K562 (cell line): ENCODE data around the gene TMPRSS9. TPM values are rescaled to one million over a fixed set of nuclear protein-coding genes. Genes with fewer than 3 reads are reported as not detected.

Source experiments
- ADNP ChIP-seq: fragments of 200-800 bp; sonication (Bioruptor generic); IDR thresholded peaks from 2 replicates; pipeline ENCODE4 v1.6.1; 2016; ENCODE audit warnings: missing genetic modification characterization, missing compliant biosample characterization
- EP300 ChIP-seq: IDR thresholded peaks from 2 replicates; pipeline ENCODE4 v1.6.1; 2012; ENCODE audit warnings: low read length, improper control_type of control experiment
- HES1 ChIP-seq: fragments of 450-650 bp; IDR thresholded peaks from 2 replicates; pipeline ENCODE4 v1.6.1; 2016; ENCODE audit warnings: low read depth, mild to moderate bottlenecking, moderate library complexity
- MEF2D ChIP-seq: conservative IDR thresholded peaks from 2 replicates; pipeline ENCODE4 v1.6.1; 2016; ENCODE audit warnings: low read depth, missing genetic modification characterization, missing compliant biosample characterization
- MYBL2 ChIP-seq, 2 experiments: fragments of 450-650 bp in 1 of 2; sonication (generic) in 1 of 2; formaldehyde crosslinking in 1 of 2; IDR thresholded peaks; 2 replicates each; pipeline versions ENCODE4 v1.6.1 to v1.8.1; 2017 to 2022; ENCODE audit warnings: borderline replicate concordance in 1 of 2, inconsistent platforms in 1 of 2, low read depth in 1 of 2, mild to moderate bottlenecking in 1 of 2, missing genetic modification reagents in 1 of 2, moderate library complexity in 1 of 2
- NELFE ChIP-seq: IDR thresholded peaks from 2 replicates; pipeline ENCODE4 v1.6.1; 2011; ENCODE audit warnings: mild to moderate bottlenecking; ENCODE audit not compliant: insufficient read depth, insufficient read length
- NFRKB ChIP-seq: fragments of 450-650 bp; IDR thresholded peaks from 2 replicates; pipeline ENCODE4 v1.6.1; 2016; ENCODE audit warnings: low read depth
- UBTF ChIP-seq, 2 experiments: IDR thresholded peaks; 2 replicates each; pipeline ENCODE4 v1.6.1; 2012; ENCODE audit warnings: improper control_type of control experiment in 2 of 2, low read depth in 2 of 2, low read length in 2 of 2, borderline replicate concordance in 1 of 2
- ZKSCAN8 ChIP-seq: fragments of 200-800 bp; sonication (Bioruptor generic); IDR thresholded peaks from 2 replicates; pipeline ENCODE4 v1.6.1; 2016; ENCODE audit warnings: missing genetic modification characterization, missing compliant biosample characterization
- ZNF384 ChIP-seq: IDR thresholded peaks from 2 replicates; pipeline ENCODE4 v1.6.1; 2012; ENCODE audit warnings: low read depth, low read length, improper control_type of control experiment
- polyA plus RNA-seq, 8 experiments: library from polyadenylated mRNA; depleted of rRNA in 4 of 8; stranded (reverse) in 5 of 8; unstranded in 3 of 8; fragments of >200 nt; fragmentation: Nextera tagmentation in 2 of 8; fragmentation: Illumina TruSeq in 1 of 8; extraction: Ambion mirVana in 2 of 8; extraction: Trizol in 1 of 8; gene quantifications; 2 replicates each; pipeline versions ENCODE4 v1.2.1 to v1.2.3, GENCODE V29; 2011 to 2014; ENCODE audit warnings: inconsistent platforms in 1 of 8, missing spikeins in 1 of 8
- total RNA-seq, 7 experiments: library from RNA; depleted of rRNA in 6 of 7; stranded (reverse); fragments of >200 nt in 6 of 7; fragmentation: Illumina TruSeq in 2 of 7; extraction: Trizol in 2 of 7; gene quantifications; 2 replicates each; pipeline versions ENCODE4 v1.2.1 to v1.2.3, GENCODE V29; 2011 to 2021; ENCODE audit warnings: low replicate concordance in 1 of 7
- TF ChIP-seq, protein P1 (sequence below): sonication (generic); formaldehyde crosslinking; IDR thresholded peaks from 2 replicates; pipeline ENCODE4 v1.8.0; 2022; ENCODE audit warnings: mild to moderate bottlenecking, missing genetic modification reagents, borderline replicate concordance
- TF ChIP-seq, protein P2 (sequence below): fragments of 150-350 bp; conservative IDR thresholded peaks from 2 replicates; pipeline ENCODE4 v1.6.1; 2014; ENCODE audit warnings: low read length

Gene TMPRSS9
- total and polyA plus RNA-seq, 9 of the 15 experiments (the other 6 are each of a cell fraction or from before 2014, with no cell fraction given), result 0.01 to 0.03 TPM; not detected in 7

- 0 out of 4 replicates have a peak, but pooled peaks of 1 of the 2 experiments have one; percentile 45 for TF ChIP-seq UBTF (IDR thresholded peaks at IDR 0.05; ENCODE audit: borderline replicate concordance in 1 of 2, low read depth in 2 of 2, low read length in 2 of 2)
- TF ChIP-seq ZKSCAN8 (CRISPR knock-in tag), result no peak
- TF ChIP-seq MYBL2 (IDR thresholded peaks at IDR 0.05; ENCODE audit: low read depth), result no peak
- TF ChIP-seq MYBL2 (CRISPR knock-in tag; IDR thresholded peaks at IDR 0.05; ENCODE audit: borderline replicate concordance), result no peak
- TF ChIP-seq, protein P1, sequence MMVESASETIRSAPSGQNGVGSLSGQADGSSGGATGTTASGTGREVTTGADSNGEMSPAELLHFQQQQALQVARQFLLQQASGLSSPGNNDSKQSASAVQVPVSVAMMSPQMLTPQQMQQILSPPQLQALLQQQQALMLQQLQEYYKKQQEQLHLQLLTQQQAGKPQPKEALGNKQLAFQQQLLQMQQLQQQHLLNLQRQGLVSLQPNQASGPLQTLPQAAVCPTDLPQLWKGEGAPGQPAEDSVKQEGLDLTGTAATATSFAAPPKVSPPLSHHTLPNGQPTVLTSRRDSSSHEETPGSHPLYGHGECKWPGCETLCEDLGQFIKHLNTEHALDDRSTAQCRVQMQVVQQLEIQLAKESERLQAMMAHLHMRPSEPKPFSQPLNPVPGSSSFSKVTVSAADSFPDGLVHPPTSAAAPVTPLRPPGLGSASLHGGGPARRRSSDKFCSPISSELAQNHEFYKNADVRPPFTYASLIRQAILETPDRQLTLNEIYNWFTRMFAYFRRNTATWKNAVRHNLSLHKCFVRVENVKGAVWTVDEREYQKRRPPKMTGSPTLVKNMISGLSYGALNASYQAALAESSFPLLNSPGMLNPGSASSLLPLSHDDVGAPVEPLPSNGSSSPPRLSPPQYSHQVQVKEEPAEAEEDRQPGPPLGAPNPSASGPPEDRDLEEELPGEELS (CRISPR knock-in tag), result no peak
- TF ChIP-seq, protein P2, sequence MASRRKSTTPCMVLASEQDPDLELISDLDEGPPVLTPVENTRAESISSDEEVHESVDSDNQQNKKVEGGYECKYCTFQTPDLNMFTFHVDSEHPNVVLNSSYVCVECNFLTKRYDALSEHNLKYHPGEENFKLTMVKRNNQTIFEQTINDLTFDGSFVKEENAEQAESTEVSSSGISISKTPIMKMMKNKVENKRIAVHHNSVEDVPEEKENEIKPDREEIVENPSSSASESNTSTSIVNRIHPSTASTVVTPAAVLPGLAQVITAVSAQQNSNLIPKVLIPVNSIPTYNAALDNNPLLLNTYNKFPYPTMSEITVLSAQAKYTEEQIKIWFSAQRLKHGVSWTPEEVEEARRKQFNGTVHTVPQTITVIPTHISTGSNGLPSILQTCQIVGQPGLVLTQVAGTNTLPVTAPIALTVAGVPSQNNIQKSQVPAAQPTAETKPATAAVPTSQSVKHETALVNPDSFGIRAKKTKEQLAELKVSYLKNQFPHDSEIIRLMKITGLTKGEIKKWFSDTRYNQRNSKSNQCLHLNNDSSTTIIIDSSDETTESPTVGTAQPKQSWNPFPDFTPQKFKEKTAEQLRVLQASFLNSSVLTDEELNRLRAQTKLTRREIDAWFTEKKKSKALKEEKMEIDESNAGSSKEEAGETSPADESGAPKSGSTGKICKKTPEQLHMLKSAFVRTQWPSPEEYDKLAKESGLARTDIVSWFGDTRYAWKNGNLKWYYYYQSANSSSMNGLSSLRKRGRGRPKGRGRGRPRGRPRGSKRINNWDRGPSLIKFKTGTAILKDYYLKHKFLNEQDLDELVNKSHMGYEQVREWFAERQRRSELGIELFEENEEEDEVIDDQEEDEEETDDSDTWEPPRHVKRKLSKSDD, result no peak
- TF ChIP-seq ZNF384, result no peak
- peak; percentile 95 for TF ChIP-seq ADNP (tag)
- no peak for TF ChIP-seq NELFE
- TF ChIP-seq EP300, result no peak
- TF ChIP-seq HES1, result no peak; the same call in 1 of the 2 replicates
- no peak for TF ChIP-seq NFRKB
- TF ChIP-seq MEF2D (tag), result no peak
Measured at GRCh38 chr19:2475018-2475701, 115.1 kb downstream of the TMPRSS9 start (continued).
